RWPE2 (cell line): ENCODE measurements around the gene JAZF1.
A peak's percentile ranks its signal among the peaks of the same experiment; 100 is the strongest.

ENCODE experiments used
- ATAC-seq: fragments of 200-7000 bp; cut with Tn5 transposase; 3 replicates; pipeline ENCODE4 v1.9.1; 2021; ENCODE audit warnings: low read depth
- DNase-seq: peaks from one replicate; pipeline ENCODE4 v3.0.0-alpha.2; 2020; ENCODE audit warnings: low spot score
- H3K27ac ChIP-seq: fragments of 450-650 bp; 2 replicates; pipeline ENCODE4 v1.5.1; 2017; ENCODE audit warnings: mild to moderate bottlenecking; ENCODE audit not compliant: poor library complexity, severe bottlenecking
- H3K27me3 ChIP-seq: fragments of 250-450 bp; sonication (Bioruptor Pico); 2 replicates; pipeline ENCODE4 v1.5.1; 2021; ENCODE audit warnings: mild to moderate bottlenecking, moderate library complexity; ENCODE audit not compliant: insufficient read depth, poor library complexity, severe bottlenecking
- H3K36me3 ChIP-seq: fragments of 250-450 bp; sonication (Bioruptor Pico); 2 replicates; pipeline ENCODE4 v1.5.1; 2020; ENCODE audit warnings: low read depth, mild to moderate bottlenecking, moderate library complexity
- H3K4me1 ChIP-seq: fragments of 250-450 bp; sonication (Bioruptor Pico); 2 replicates; pipeline ENCODE4 v1.5.1; 2021; ENCODE audit warnings: mild to moderate bottlenecking, moderate library complexity; ENCODE audit not compliant: insufficient read depth, poor library complexity, severe bottlenecking
- H3K4me3 ChIP-seq: fragments of 250-450 bp; sonication (Bioruptor Pico); 2 replicates; pipeline ENCODE4 v1.5.1; 2021; ENCODE audit warnings: mild to moderate bottlenecking, moderate library complexity; ENCODE audit not compliant: severe bottlenecking
- H3K9me3 ChIP-seq: fragments of 250-450 bp; sonication (Bioruptor Pico); 2 replicates; pipeline ENCODE4 v1.5.1; 2021; ENCODE audit warnings: mild to moderate bottlenecking, moderate library complexity; ENCODE audit not compliant: severe bottlenecking
- CTCF ChIP-seq: fragments of 450-650 bp; IDR thresholded peaks from one replicate; pipeline ENCODE4 v1.5.1; 2017; ENCODE audit warnings: mild to moderate bottlenecking, moderate library complexity; ENCODE audit not compliant: poor library complexity, severe bottlenecking

Gene JAZF1

GRCh38 chr7:28180364-28181147 lies at the start of gene JAZF1:
JAZF1 (minus strand) TSS chr7:28180795.
- ATAC-seq (peak; percentile 51), DNase-seq (peak; percentile 64)
- H3K36me3 ChIP-seq, result no peaks in the 10 kb centered on the region
- no peaks in the 10 kb centered on the region for H3K9me3 ChIP-seq
- H3K27ac ChIP-seq, result peak within 1 kb of the TSS; percentile 49
- H3K4me1 ChIP-seq, result peaks cover 13% of the 10 kb centered on the region
- H3K27me3 ChIP-seq, result no peaks in the 10 kb centered on the region
- peak within 1 kb of the TSS; percentile 55 for H3K4me3 ChIP-seq
- no peak for TF ChIP-seq CTCF

- Histone ChIP-seq H3K9me3 (no peaks in the 10 kb centered on the region), H3K4me3 (no peak overlapping the region), H3K4me1 (no peaks in the 10 kb centered on the region), H3K27ac (no peak overlapping the region), H3K27me3 (peaks cover 4% of the 10 kb centered on the region), H3K36me3 (no peaks in the 10 kb centered on the region)
- no peak for TF ChIP-seq CTCF
- ATAC-seq (no peak), DNase-seq (no peak)
Observed at GRCh38 chr7:28230261-28230660, 49.7 kb upstream of the JAZF1 start.

- H3K27ac ChIP-seq, result no peak overlapping the region
- no peak for ATAC-seq
Observed at GRCh38 chr7:28228396-28228795, 47.8 kb upstream of the JAZF1 start.

GRCh38 chr7:28226003-28226402 lies 45.4 kb upstream of the JAZF1 start:
- H3K4me3 ChIP-seq, result no peak overlapping the region
- H3K27me3 ChIP-seq, result peaks cover 4% of the 10 kb centered on the region
- no peak for TF ChIP-seq CTCF
- ATAC-seq, result no peak
- H3K36me3 ChIP-seq, result no peaks in the 10 kb centered on the region
- H3K4me1 ChIP-seq, result no peaks in the 10 kb centered on the region
- H3K9me3 ChIP-seq, result no peaks in the 10 kb centered on the region
- no peak overlapping the region for H3K27ac ChIP-seq
- DNase-seq, result no peak

More at GRCh38 chr7:28228396-28228795, 47.8 kb upstream of the JAZF1 start:
- no peak for DNase-seq
- no peak for TF ChIP-seq CTCF
- Histone ChIP-seq H3K4me3 (no peak overlapping the region), H3K4me1 (no peaks in the 10 kb centered on the region), H3K9me3 (no peaks in the 10 kb centered on the region), H3K36me3 (no peaks in the 10 kb centered on the region), H3K27me3 (peaks cover 4% of the 10 kb centered on the region)

GRCh38 chr7:28225576-28225975 lies 45.0 kb upstream of the JAZF1 start:
- peaks cover 4% of the 10 kb centered on the region for H3K27me3 ChIP-seq
- H3K36me3 ChIP-seq, result no peaks in the 10 kb centered on the region
- H3K4me3 ChIP-seq, result no peak overlapping the region
- no peaks in the 10 kb centered on the region for H3K9me3 ChIP-seq
- no peaks in the 10 kb centered on the region for H3K4me1 ChIP-seq
- TF ChIP-seq CTCF, result no peak
- no peak overlapping the region for H3K27ac ChIP-seq
- DNase-seq (no peak), ATAC-seq (no peak)
